HCT116 (cell line): ENCODE data around the gene IL1RAPL1. TPM values are rescaled to one million over a fixed set of nuclear protein-coding genes. Genes with fewer than 3 reads are reported as not detected.
"Not testable (repeated sequence)": the region's sequence is repeated elsewhere in the genome, so short reads cannot be mapped to it uniquely, and the experiment has no call there.

Experiments used
- ATAC-seq: fragments of 200-7000 bp; cut with Tn5 transposase; 2 replicates; pipeline ENCODE4 v1.9.1; 2020; ENCODE audit warnings: mild to moderate bottlenecking, moderate library complexity
- BruUV-seq: library from RNA; stranded (reverse); fragments of 400-500 nt; replicated peaks from 2 replicates; lab custom pipeline; 2021; lab: Mats Ljungman, UMichigan
- CTCF ChIA-PET: fragments of 300-600 bp; sonication (Branson Sonifier 250); formaldehyde crosslinking; loops from one replicate; lab custom pipeline; 2021; ENCODE audit warnings: antibody characterized with exemption; lab: Charles Lee
- POLR2A ChIA-PET: fragments of 300-600, 350-600 bp; sonication (Branson Sonifier 250); formaldehyde crosslinking; loops from one replicate; lab custom pipeline; 2021; ENCODE audit warnings: antibody characterized with exemption; lab: Charles Lee
- RAD21 ChIA-PET, 2 experiments: fragments of 300-600 bp; sonication (Branson Sonifier 250); formaldehyde crosslinking; loops; one replicate each; lab custom pipeline; 2023; ENCODE audit warnings: low total read pairs in 2 of 2; ENCODE audit not compliant: uncharacterized antibody in 2 of 2, unreplicated experiment in 2 of 2, low non-redundant PET in 1 of 2; lab: Charles Lee
- DNase-seq: peaks from one replicate; pipeline ENCODE4 v3.0.0-alpha.2; 2010; ENCODE audit warnings: low read depth, low spot score
- H2AFZ ChIP-seq: fragments of 200-600 bp; shearing (Covaris generic), sonication (generic); 2 replicates; pipeline ENCODE4 v1.6.1; 2017; ENCODE audit warnings: low read depth, mixed run types, mixed read lengths, antibody characterized with exemption, low read length; ENCODE audit not compliant: poor library complexity, severe bottlenecking
- H3K27ac ChIP-seq: 2 replicates; pipeline ENCODE4 v1.5.1; 2012; ENCODE audit warnings: low read depth, low read length
- H3K27me3 ChIP-seq: fragments of 200-600 bp; sonication (generic); 2 replicates; pipeline ENCODE4 v1.6.1; 2016; ENCODE audit warnings: mixed run types, low read length, mixed read lengths; ENCODE audit not compliant: insufficient read depth
- H3K36me3 ChIP-seq, 2 experiments: fragments of 200-500 bp in 1 of 2; fragments of 200-600 bp in 1 of 2; sonication (Bioruptor generic) in 1 of 2; sonication (generic) in 1 of 2; 2 replicates each; pipeline versions ENCODE4 v1.5.1 to v1.6.1; 2014 to 2016; ENCODE audit warnings: low read length in 2 of 2, inconsistent platforms in 1 of 2, mixed read lengths in 1 of 2, mixed run types in 1 of 2; ENCODE audit not compliant: insufficient read depth in 2 of 2, control insufficient read depth in 1 of 2
- H3K4me1 ChIP-seq, 2 experiments: fragments of 200-600 bp in 1 of 2; sonication (generic) in 1 of 2; 2 replicates each; pipeline versions ENCODE4 v1.5.1 to v1.6.1; 2012 to 2017; ENCODE audit warnings: low read length in 2 of 2, inconsistent platforms in 1 of 2, mild to moderate bottlenecking in 1 of 2, mixed read lengths in 1 of 2, mixed run types in 1 of 2, moderate library complexity in 1 of 2; ENCODE audit not compliant: insufficient read depth in 2 of 2, control insufficient read depth in 1 of 2
- H3K4me2 ChIP-seq: fragments of 200-600 bp; sonication (generic); 2 replicates; pipeline ENCODE4 v1.6.1; 2017; ENCODE audit warnings: mixed run types, low read length, mixed read lengths
- H3K4me3 ChIP-seq, 2 experiments: fragments of 200-600 bp in 1 of 2; sonication (generic) in 1 of 2; replicated peaks in 1 of 2; 2 replicates each; pipeline ENCODE4 v1.5.1; 2011 to 2016; ENCODE audit warnings: low read length in 2 of 2, control low read depth in 1 of 2, low read depth in 1 of 2, mild to moderate bottlenecking in 1 of 2, mixed read lengths in 1 of 2, mixed run types in 1 of 2
- H3K79me2 ChIP-seq: fragments of 200-600 bp; sonication (generic); 2 replicates; pipeline ENCODE4 v1.6.1; 2017; ENCODE audit warnings: mild to moderate bottlenecking, mixed run types, low read length, moderate library complexity, mixed read lengths; ENCODE audit not compliant: insufficient read depth
- H3K9ac ChIP-seq: fragments of 200-600 bp; sonication (generic); 2 replicates; pipeline ENCODE4 v1.6.1; 2016; ENCODE audit warnings: low read length, mixed read lengths
- H3K9me2 ChIP-seq: fragments of 200-600 bp; sonication (generic), shearing (Covaris generic); 2 replicates; pipeline ENCODE4 v1.6.1; 2017; ENCODE audit warnings: mixed run types, mild to moderate bottlenecking, moderate library complexity; ENCODE audit not compliant: insufficient read depth
- H3K9me3 ChIP-seq, 2 experiments: fragments of 200-500 bp in 1 of 2; fragments of 200-600 bp in 1 of 2; sonication (Bioruptor generic) in 1 of 2; sonication (generic) in 1 of 2; 2 replicates each; pipeline ENCODE4 v1.6.1; 2014 to 2017; ENCODE audit warnings: low read length in 2 of 2, mixed read lengths in 2 of 2, inconsistent platforms in 1 of 2, low read depth in 1 of 2, mild to moderate bottlenecking in 1 of 2, mixed run types in 1 of 2, moderate library complexity in 1 of 2; ENCODE audit not compliant: control insufficient read depth in 1 of 2, insufficient read depth in 1 of 2
- H4K20me1 ChIP-seq: fragments of 200-600 bp; sonication (generic), shearing (Covaris generic); 2 replicates; pipeline ENCODE4 v1.6.1; 2017; ENCODE audit warnings: mixed run types, mild to moderate bottlenecking, moderate library complexity; ENCODE audit not compliant: insufficient read depth
- CBX3 ChIP-seq: IDR thresholded peaks from 2 replicates; pipeline ENCODE4 v1.6.1; 2012; ENCODE audit warnings: low read depth
- CEBPB ChIP-seq: IDR thresholded peaks from 2 replicates; pipeline ENCODE4 v1.6.1; 2012; ENCODE audit warnings: low read depth
- EZH2 ChIP-seq: fragments of 200-600 bp; sonication (generic); IDR thresholded peaks from 2 replicates; pipeline ENCODE4 v1.6.1; 2017; ENCODE audit warnings: antibody characterized with exemption, mixed run types
- EZH2phosphoT487 ChIP-seq: fragments of 200-600 bp; IDR thresholded peaks from 2 replicates; pipeline ENCODE4 v1.6.1; 2018; ENCODE audit warnings: antibody characterized with exemption, borderline replicate concordance
- FOSL1 ChIP-seq: IDR thresholded peaks from 2 replicates; pipeline ENCODE4 v1.6.1; 2012; ENCODE audit warnings: low read depth
- JUND ChIP-seq: IDR thresholded peaks from 2 replicates; pipeline ENCODE4 v1.6.1; 2012
- MAX ChIP-seq: IDR thresholded peaks from 2 replicates; pipeline ENCODE4 v1.6.1; 2012
- POLR2A ChIP-seq: IDR thresholded peaks from 2 replicates; pipeline ENCODE4 v1.7.0; 2011; ENCODE audit warnings: borderline replicate concordance; ENCODE audit not compliant: insufficient read depth, insufficient read length; ENCODE audit errors: extremely low read depth
- POLR2AphosphoS5 ChIP-seq: IDR thresholded peaks from 2 replicates; pipeline ENCODE4 v1.6.1; 2011; ENCODE audit warnings: mild to moderate bottlenecking, low read depth, low read length, moderate library complexity
- RAD21 ChIP-seq: IDR thresholded peaks from 2 replicates; pipeline ENCODE4 v1.6.1; 2012; ENCODE audit warnings: low read depth, mild to moderate bottlenecking
- REST ChIP-seq: IDR thresholded peaks from 2 replicates; pipeline ENCODE4 v1.6.1; 2012; ENCODE audit warnings: low read depth
- SRF ChIP-seq: IDR thresholded peaks from 2 replicates; pipeline ENCODE4 v1.6.1; 2012; ENCODE audit warnings: low read depth
- TCF7L2 ChIP-seq: IDR thresholded peaks from 2 replicates; pipeline ENCODE4 v1.7.0; 2011; ENCODE audit warnings: borderline replicate concordance, inconsistent platforms; ENCODE audit not compliant: insufficient read depth, insufficient read length; ENCODE audit errors: extremely low read depth
- ZFX ChIP-seq: fragments of 450-650 bp; IDR thresholded peaks from 2 replicates; pipeline ENCODE4 v1.6.1; 2017
- ZNF274 ChIP-seq: fragments of 200-500 bp; sonication (Bioruptor generic); IDR thresholded peaks from 2 replicates; pipeline ENCODE4 v1.6.1; 2014; ENCODE audit warnings: mild to moderate bottlenecking, low read depth, low read length, inconsistent platforms
- intact Hi-C: fragments of 100-400 bp; cut with micrococcal nuclease; formaldehyde crosslinking; loops from 2 replicates; pipeline ENCODE4 v1.10.0; 2022
- total RNA-seq: library from RNA; stranded (reverse); gene quantifications from one replicate; pipeline ENCODE4 v1.2.1, GENCODE V29; 2021; ENCODE audit not compliant: unreplicated experiment
- TF ChIP-seq, protein P1 (sequence below): IDR thresholded peaks from 2 replicates; pipeline ENCODE4 v1.6.1; 2012

IL1RAPL1 gene
- total RNA-seq, 1 experiment from 2014 or later = 2.8 TPM

- H3K27me3 ChIP-seq = no peaks in the 10 kb centered on the region
- DNase-seq = no peak
- BruUV-seq = no TSS peak
- H3K79me2 ChIP-seq = no peaks in the 10 kb centered on the region
- H3K36me3 ChIP-seq = no peaks in the 10 kb centered on the region
- no peak overlapping the region for H2AFZ ChIP-seq
- intact Hi-C loops = no loop called here
- no peaks in the 10 kb centered on the region for H4K20me1 ChIP-seq
- no peak overlapping the region for H3K4me3 ChIP-seq
- ATAC-seq = no peak
- H3K9ac ChIP-seq = no peak overlapping the region
- no peaks in the 10 kb centered on the region for H3K9me3 ChIP-seq
- RAD21 ChIA-PET = no interaction called here
- peaks cover 0 to 4% of the 10 kb centered on the region in 2 experiments; a peak in 2 of 4 replicates for H3K4me1 ChIP-seq
- H3K9me2 ChIP-seq = no peaks in the 10 kb centered on the region
- CTCF ChIA-PET = no interaction called here
- no peak overlapping the region for H3K27ac ChIP-seq
- H3K4me2 ChIP-seq = no peak overlapping the region
- no peak for TF ChIP-seq SRF
- no peak for TF ChIP-seq RAD21
- TF ChIP-seq POLR2AphosphoS5 = no peak
- TF ChIP-seq FOSL1 = no peak
- no peak for TF ChIP-seq TCF7L2
- TF ChIP-seq ZNF274 = no peak
- no peak for TF ChIP-seq ZFX
- no peak for TF ChIP-seq REST
- TF ChIP-seq JUND = no peak
- TF ChIP-seq EZH2phosphoT487 = no peak
- TF ChIP-seq MAX = no peak
- no peak for TF ChIP-seq CEBPB
- TF ChIP-seq, protein P1, sequence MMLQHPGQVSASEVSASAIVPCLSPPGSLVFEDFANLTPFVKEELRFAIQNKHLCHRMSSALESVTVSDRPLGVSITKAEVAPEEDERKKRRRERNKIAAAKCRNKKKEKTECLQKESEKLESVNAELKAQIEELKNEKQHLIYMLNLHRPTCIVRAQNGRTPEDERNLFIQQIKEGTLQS = no peak
- no peak for TF ChIP-seq POLR2A
- TF ChIP-seq CBX3 = no peak
- no peak for TF ChIP-seq EZH2
- TF ChIP-seq, all 23 proteins: peak for 0
- POLR2A ChIA-PET = no interaction called here
Observed at GRCh38 chrX:28757290-28757689, 170.0 kb downstream of the IL1RAPL1 start.

DNA sequence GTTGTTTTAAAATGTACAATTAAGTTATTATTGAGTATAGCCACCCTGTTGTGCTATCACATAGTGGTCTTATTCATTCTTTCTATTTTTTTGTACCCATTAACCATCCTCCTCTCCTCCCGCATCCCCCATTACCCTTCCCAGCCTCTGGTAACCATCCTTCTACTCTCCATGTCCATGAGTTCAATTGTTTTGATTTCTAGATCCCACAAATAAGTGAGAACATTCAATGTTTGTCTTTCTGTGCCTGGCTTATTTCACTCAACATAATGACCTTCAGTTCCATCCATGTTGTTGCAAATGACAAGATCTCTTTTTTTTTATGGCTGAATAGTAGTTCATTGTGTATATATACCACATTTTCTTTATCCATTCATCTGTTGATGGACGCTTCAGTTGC is 179.3 kb downstream of the IL1RAPL1 start:
- ATAC-seq, H2AFZ ChIP-seq, H3K27me3 ChIP-seq, intact Hi-C loops, H3K79me2 ChIP-seq, H3K9me3 ChIP-seq, CTCF ChIA-PET, H3K4me1 ChIP-seq, H3K36me3 ChIP-seq, DNase-seq, H3K9ac ChIP-seq, H4K20me1 ChIP-seq, H3K4me2 ChIP-seq, H3K27ac ChIP-seq, H3K9me2 ChIP-seq, BruUV-seq, RAD21 ChIA-PET, H3K4me3 ChIP-seq, POLR2A ChIA-PET: not testable (repeated sequence)
